Neuronal stem cell (in vitro differentiated cells): ENCODE measurements around the gene SFTA2.

Experiments used
- DNase-seq: peaks from one replicate; pipeline ENCODE4 v3.0.0-alpha.2; 2013; ENCODE audit warnings: low spot score
- H2AFZ ChIP-seq: one replicate; pipeline ENCODE4 v1.6.1; 2013; ENCODE audit warnings: mild to moderate bottlenecking, low read length, inconsistent platforms
- H2AK5ac ChIP-seq: 2 replicates; pipeline ENCODE4 v1.6.1; 2013; ENCODE audit warnings: low read depth, mild to moderate bottlenecking, inconsistent platforms, low read length, moderate library complexity, mixed read lengths
- H2BK120ac ChIP-seq: 2 replicates; pipeline ENCODE4 v1.6.1; 2013; ENCODE audit warnings: low read depth, mild to moderate bottlenecking, inconsistent platforms, low read length, moderate library complexity, mixed read lengths
- H2BK12ac ChIP-seq: one replicate; pipeline ENCODE4 v1.6.1; 2013; ENCODE audit warnings: low read length, inconsistent platforms
- H2BK15ac ChIP-seq: 2 replicates; pipeline ENCODE4 v1.6.1; 2013; ENCODE audit warnings: mild to moderate bottlenecking, low read length, inconsistent platforms, mixed read lengths
- H2BK5ac ChIP-seq: one replicate; pipeline ENCODE4 v1.6.1; 2013; ENCODE audit warnings: inconsistent platforms, mild to moderate bottlenecking, low read length, moderate library complexity
- H3K14ac ChIP-seq: one replicate; pipeline ENCODE4 v1.6.1; 2013; ENCODE audit warnings: low read length, inconsistent platforms
- H3K18ac ChIP-seq: 2 replicates; pipeline ENCODE4 v1.6.1; 2013; ENCODE audit warnings: low read length, inconsistent platforms
- H3K23ac ChIP-seq: 2 replicates; pipeline ENCODE4 v1.6.1; 2013; ENCODE audit warnings: low read depth, mild to moderate bottlenecking, mixed read lengths, low read length, inconsistent platforms; ENCODE audit not compliant: poor library complexity
- H3K27ac ChIP-seq: replicated peaks from 3 replicates; pipeline ENCODE4 v1.5.1; 2013; ENCODE audit warnings: low read length, inconsistent platforms
- H3K27me3 ChIP-seq, 3 experiments: 2 replicates each; pipeline ENCODE4 v1.6.1; 2013; ENCODE audit warnings: low read length in 3 of 3, mild to moderate bottlenecking in 2 of 3, inconsistent platforms in 1 of 3, low read depth in 1 of 3, mixed read lengths in 1 of 3, moderate library complexity in 1 of 3; ENCODE audit not compliant: control insufficient read depth in 3 of 3, insufficient read depth in 3 of 3
- H3K36me3 ChIP-seq, 2 donors: replicated peaks in 1 of 2; 2 replicates each; pipeline ENCODE4 v1.6.1; 2013; ENCODE audit warnings: low read length in 2 of 2; ENCODE audit not compliant: control insufficient read depth in 2 of 2, insufficient read depth in 2 of 2
- H3K4ac ChIP-seq: 2 replicates; pipeline ENCODE4 v1.6.1; 2013; ENCODE audit warnings: inconsistent platforms, mild to moderate bottlenecking, low read length, moderate library complexity
- H3K4me1 ChIP-seq, 2 donors: 1 replicate in 1 of 2; 2 replicates in 1 of 2; pipeline ENCODE4 v1.6.1; 2013; ENCODE audit warnings: low read length in 2 of 2, low read depth in 1 of 2; ENCODE audit not compliant: control insufficient read depth in 2 of 2, insufficient read depth in 1 of 2
- H3K4me2 ChIP-seq: one replicate; pipeline ENCODE4 v1.6.1; 2013; ENCODE audit warnings: mild to moderate bottlenecking, low read length, inconsistent platforms; ENCODE audit not compliant: insufficient read depth, poor library complexity, severe bottlenecking
- H3K4me3 ChIP-seq, 2 donors: 2 replicates each; pipeline ENCODE4 v1.5.1; 2013; ENCODE audit warnings: low read length in 2 of 2, mild to moderate bottlenecking in 2 of 2, inconsistent platforms in 1 of 2, moderate library complexity in 1 of 2
- H3K79me1 ChIP-seq: one replicate; pipeline ENCODE4 v1.6.1; 2013; ENCODE audit warnings: low read depth, mild to moderate bottlenecking, inconsistent platforms, low read length, moderate library complexity
- H3K9ac ChIP-seq: one replicate; pipeline ENCODE4 v1.6.1; 2013; ENCODE audit warnings: mild to moderate bottlenecking, low read depth, low read length, inconsistent platforms; ENCODE audit not compliant: poor library complexity
- H3K9me3 ChIP-seq, 2 donors: replicated peaks in 1 of 2; 2 replicates each; pipeline versions ENCODE3 to v1.6.1; 2013; ENCODE audit warnings: low read length in 2 of 2, mild to moderate bottlenecking in 2 of 2, inconsistent platforms in 1 of 2, low read depth in 1 of 2, mixed read lengths in 1 of 2, moderate library complexity in 1 of 2; ENCODE audit not compliant: control insufficient read depth in 2 of 2, insufficient read depth in 1 of 2
- H4K8ac ChIP-seq: one replicate; pipeline ENCODE4 v1.6.1; 2013; ENCODE audit warnings: low read depth, mild to moderate bottlenecking, inconsistent platforms, low read length, moderate library complexity
- H4K91ac ChIP-seq: one replicate; pipeline ENCODE4 v1.6.1; 2013; ENCODE audit warnings: low read length, low read depth, mild to moderate bottlenecking, inconsistent platforms; ENCODE audit not compliant: poor library complexity
- WGBS, 2 donors: extraction: QIAGEN DNeasy Blood & Tissue Kit; methylation state at CpG; one replicate each; pipeline ENCODE4 v1.1.7; 2013; ENCODE audit warnings: missing lambda C conversion rate in 2 of 2, mixed read lengths in 1 of 2; ENCODE audit not compliant: insufficient read length in 2 of 2, insufficient replicate concordance in 1 of 2; ENCODE audit errors: extremely low coverage in 2 of 2; 5-methylcytosine and 5-hydroxymethylcytosine counted together

SFTA2 gene

GRCh38 chr6:30945281-30945680 is 13.3 kb upstream of the SFTA2 start:
- H3K36me3 ChIP-seq = no peaks in the 10 kb centered on the region
- no CpG with 5 or more reads among the region's 5 CpGs for WGBS, 2 donors
- H4K91ac ChIP-seq = no peak overlapping the region
- no peak overlapping the region for H2AK5ac ChIP-seq
- H4K8ac ChIP-seq = no peak overlapping the region
- no peak overlapping the region for H3K18ac ChIP-seq
- no peaks in the 10 kb centered on the region for H3K79me1 ChIP-seq
- DNase-seq = no peak
- no peaks in the 10 kb centered on the region for H3K9me3 ChIP-seq
- no peak overlapping the region for H3K14ac ChIP-seq
- peaks cover 7 to 14% of the 10 kb centered on the region in 2 donors for H3K4me1 ChIP-seq
- no peak overlapping the region for H2BK12ac ChIP-seq
- no peak overlapping the region for H2BK5ac ChIP-seq
- no peak overlapping the region for H2BK120ac ChIP-seq
- H3K4ac ChIP-seq = no peak overlapping the region
- no peak overlapping the region for H3K9ac ChIP-seq
- no peak overlapping the region for H3K23ac ChIP-seq
- no peak overlapping the region for H2AFZ ChIP-seq
- no peak overlapping the region for H3K4me3 ChIP-seq
- no peak overlapping the region for H2BK15ac ChIP-seq
- peaks cover 0 to 12% (median 0%) of the 10 kb centered on the region in 3 experiments for H3K27me3 ChIP-seq
- H3K4me2 ChIP-seq = no peak overlapping the region
- no peak overlapping the region for H3K27ac ChIP-seq

DNA sequence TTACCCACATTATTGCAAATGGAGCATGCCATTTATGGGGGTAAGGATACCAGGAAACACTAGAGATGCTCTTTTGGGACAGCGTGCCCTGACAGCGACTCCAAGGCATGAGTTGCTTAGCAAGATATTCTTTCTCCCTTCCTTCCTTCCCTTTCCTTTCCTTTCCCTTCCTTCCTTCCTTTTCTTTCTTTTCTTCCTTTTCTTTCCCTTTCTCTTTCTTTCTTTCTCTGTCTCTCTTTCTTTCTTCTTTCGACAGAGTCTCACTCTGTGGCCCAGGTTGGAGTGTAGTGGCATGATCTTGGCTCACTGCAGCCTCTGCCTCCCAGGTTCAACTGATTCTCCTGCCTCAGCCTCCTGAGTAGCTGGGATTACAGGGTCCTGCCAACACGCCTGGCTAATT is 12.1 kb upstream of the SFTA2 start:
- Histone ChIP-seq H3K4me2 (no peak overlapping the region), H4K91ac (no peak overlapping the region), H3K18ac (no peak overlapping the region), H3K9ac (no peak overlapping the region), H3K4ac (no peak overlapping the region), H3K79me1 (no peaks in the 10 kb centered on the region), H3K4me1 (peaks cover 7 to 20% of the 10 kb centered on the region in 2 donors), H3K27ac (no peak overlapping the region), H2BK5ac (no peak overlapping the region), H3K36me3 (no peaks in the 10 kb centered on the region), H2BK12ac (no peak overlapping the region), H3K23ac (no peak overlapping the region), H3K14ac (no peak overlapping the region), H3K9me3 (no peaks in the 10 kb centered on the region), H2BK15ac (no peak overlapping the region), H3K27me3 (peaks cover 0 to 14% (median 0%) of the 10 kb centered on the region in 3 experiments), H2AK5ac (no peak overlapping the region), H2AFZ (no peak overlapping the region), H4K8ac (no peak overlapping the region), H3K4me3 (no peak overlapping the region), H2BK120ac (no peak overlapping the region)
- no CpG with 5 or more reads among the region's 4 CpGs for WGBS, 2 donors
- DNase-seq = no peak

DNA sequence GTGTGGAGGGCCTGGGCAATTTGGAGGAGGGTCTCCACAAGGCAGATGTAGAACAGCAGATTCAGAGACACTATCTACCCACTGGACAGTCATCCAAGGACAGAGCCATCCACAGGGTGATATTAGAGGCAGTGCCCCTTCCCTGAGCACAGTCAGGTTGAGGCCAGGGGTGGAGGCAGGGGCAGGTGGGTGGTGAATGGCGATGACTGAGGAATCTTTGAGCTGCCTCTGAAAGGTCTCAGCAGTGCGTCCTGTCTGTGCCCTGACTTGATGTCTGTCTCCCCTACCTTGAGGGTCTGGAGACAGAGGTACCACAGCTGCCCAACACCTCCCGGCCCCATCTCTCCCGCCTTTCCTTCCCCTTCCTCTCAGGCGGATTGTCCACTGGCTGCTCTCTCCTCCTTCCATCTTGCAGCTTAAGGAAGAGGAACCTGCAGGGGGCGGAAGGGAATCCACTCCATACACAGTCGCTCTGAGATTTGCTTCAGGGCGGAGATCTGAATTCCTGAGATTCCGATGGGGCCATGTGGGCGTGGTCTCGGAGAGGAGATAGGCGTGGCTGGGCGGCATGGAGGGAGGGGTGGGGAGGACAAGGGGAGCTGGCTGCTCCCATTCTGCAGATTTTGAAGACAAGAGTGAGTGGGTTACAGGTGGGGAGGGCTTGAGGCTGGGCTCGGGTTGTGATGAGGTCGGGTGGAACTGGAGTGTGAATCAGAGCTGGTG is 10.5 kb upstream of the SFTA2 start:
- Histone ChIP-seq H2BK120ac (no peak overlapping the region), H2BK15ac (peak overlapping the region; percentile 24), H2BK5ac (peak overlapping the region; percentile 15), H3K4me2 (no peak overlapping the region), H2AK5ac (peak overlapping the region; percentile 10), H4K8ac (no peak overlapping the region), H3K9ac (no peak overlapping the region), H3K4ac (no peak overlapping the region), H3K4me1 (peaks cover 7 to 20% of the 10 kb centered on the region in 2 donors), H2AFZ (peak overlapping the region; percentile 77), H3K23ac (no peak overlapping the region), H2BK12ac (peak overlapping the region; percentile 75), H3K36me3 (no peaks in the 10 kb centered on the region), H3K27me3 (peaks cover 0 to 25% (median 0%) of the 10 kb centered on the region in 3 experiments), H3K79me1 (no peaks in the 10 kb centered on the region), H3K27ac (peak overlapping the region; percentile 41), H3K4me3 (no peak overlapping the region), H3K9me3 (no peaks in the 10 kb centered on the region), H3K18ac (peak overlapping the region; percentile 53), H4K91ac (peak overlapping the region; percentile 58), H3K14ac (no peak overlapping the region)
- WGBS, 2 donors = no CpG with 5 or more reads among the region's 15 CpGs
- peak; percentile 89 for DNase-seq

GRCh38 chr6:30940361-30940986 is 8.5 kb upstream of the SFTA2 start, which contains the start of gene MUCL3:
MUCL3 (plus strand) TSS chr6:30940973; CDS start chr6:30941000, 27 bp downstream.
- Histone ChIP-seq H3K23ac (no peak within 1 kb of the TSS), H2BK5ac (peak within 1 kb of the TSS; percentile 59), H4K8ac (no peak within 1 kb of the TSS), H4K91ac (no peak within 1 kb of the TSS), H3K79me1 (no peaks in the 10 kb centered on the region), H3K4me2 (no peak within 1 kb of the TSS), H3K9me3 (no peaks in the 10 kb centered on the region), H2BK12ac (peak within 1 kb of the TSS; percentile 97), H3K4ac (no peak within 1 kb of the TSS), H2AK5ac (peak within 1 kb of the TSS; percentile 81), H2AFZ (no peak within 1 kb of the TSS), H2BK15ac (peak within 1 kb of the TSS; percentile 71), H3K27me3 (peaks cover 0 to 26% (median 0%) of the 10 kb centered on the region in 3 experiments), H3K27ac (no peak within 1 kb of the TSS), H3K9ac (no peak within 1 kb of the TSS), H2BK120ac (peak within 1 kb of the TSS; percentile 52), H3K36me3 (no peaks in the 10 kb centered on the region), H3K4me1 (peaks cover 7 to 26% of the 10 kb centered on the region in 2 donors), H3K14ac (peak within 1 kb of the TSS; percentile 5), H3K18ac (peak within 1 kb of the TSS; percentile 68), H3K4me3 (no peak within 1 kb of the TSS)
- no CpG with 5 or more reads among the region's 16 CpGs for WGBS, 2 donors
- no peak for DNase-seq
